H9 (cell line): Measurements from ENCODE around the gene SHISA9. TPM values are rescaled to one million over a fixed set of nuclear protein-coding genes. Genes with fewer than 3 reads are reported as not detected.

Source experiments
- DNase-seq: peaks from one replicate; pipeline ENCODE4 v3.0.0-alpha.2; 2017
- H2AFZ ChIP-seq: one replicate; pipeline ENCODE4 v1.6.1; 2013; ENCODE audit warnings: mild to moderate bottlenecking, low read length, control low read depth, moderate library complexity
- H2AK5ac ChIP-seq: 2 replicates; pipeline ENCODE4 v1.6.1; 2013; ENCODE audit warnings: low read length, control low read depth, mixed read lengths; ENCODE audit not compliant: insufficient read length
- H2BK120ac ChIP-seq: one replicate; pipeline ENCODE4 v1.6.1; 2013; ENCODE audit warnings: low read depth, mild to moderate bottlenecking, low read length, control low read depth, inconsistent platforms; ENCODE audit not compliant: poor library complexity, severe bottlenecking
- H2BK12ac ChIP-seq: 2 replicates; pipeline ENCODE4 v1.6.1; 2013; ENCODE audit warnings: low read length, control low read depth, mixed read lengths, low read depth; ENCODE audit not compliant: insufficient read length
- H2BK15ac ChIP-seq: 2 replicates; pipeline ENCODE4 v1.6.1; 2013; ENCODE audit warnings: low read depth, low read length, control low read depth
- H2BK20ac ChIP-seq: one replicate; pipeline ENCODE4 v1.6.1; 2013; ENCODE audit warnings: low read depth, mild to moderate bottlenecking, low read length, control low read depth, inconsistent platforms; ENCODE audit not compliant: poor library complexity, severe bottlenecking
- H2BK5ac ChIP-seq: 2 replicates; pipeline ENCODE4 v1.6.1; 2013; ENCODE audit warnings: low read length, control low read depth, mixed read lengths; ENCODE audit not compliant: insufficient read length
- H3K14ac ChIP-seq: 2 replicates; pipeline ENCODE4 v1.6.1; 2013; ENCODE audit warnings: low read length, control low read depth; ENCODE audit not compliant: insufficient read depth
- H3K18ac ChIP-seq: 2 replicates; pipeline ENCODE4 v1.6.1; 2013; ENCODE audit warnings: low read depth, mild to moderate bottlenecking, mixed read lengths, low read length, control low read depth; ENCODE audit not compliant: insufficient read length
- H3K23ac ChIP-seq: 2 replicates; pipeline ENCODE4 v1.6.1; 2013; ENCODE audit warnings: low read length, control low read depth, mixed read lengths, low read depth; ENCODE audit not compliant: insufficient read length
- H3K23me2 ChIP-seq: 2 replicates; pipeline ENCODE4 v1.6.1; 2013; ENCODE audit warnings: low read depth, mild to moderate bottlenecking, mixed read lengths, low read length, control low read depth; ENCODE audit not compliant: insufficient read length, poor library complexity, severe bottlenecking
- H3K27ac ChIP-seq: 2 replicates; pipeline ENCODE4 v1.5.1; 2013; ENCODE audit warnings: low read length, control low read depth, mixed read lengths, low read depth; ENCODE audit not compliant: insufficient read length
- H3K27me3 ChIP-seq: 2 replicates; pipeline ENCODE4 v1.6.1; 2013; ENCODE audit warnings: low read length, control low read depth, inconsistent platforms; ENCODE audit not compliant: insufficient read depth
- H3K4ac ChIP-seq: 2 replicates; pipeline ENCODE4 v1.6.1; 2013; ENCODE audit warnings: low read depth, mild to moderate bottlenecking, control low read depth, inconsistent platforms, low read length, moderate library complexity
- H3K4me1 ChIP-seq: 2 replicates; pipeline ENCODE4 v1.6.1; 2013; ENCODE audit warnings: low read length, control low read depth, inconsistent platforms; ENCODE audit not compliant: insufficient read depth
- H3K4me2 ChIP-seq: 2 replicates; pipeline ENCODE4 v1.6.1; 2013; ENCODE audit warnings: low read length, control low read depth, mixed read lengths; ENCODE audit not compliant: insufficient read length, insufficient read depth
- H3K56ac ChIP-seq: 2 replicates; pipeline ENCODE4 v1.6.1; 2013; ENCODE audit warnings: low read depth, mild to moderate bottlenecking, mixed read lengths, low read length, control low read depth; ENCODE audit not compliant: insufficient read length
- H3K79me1 ChIP-seq: 2 replicates; pipeline ENCODE4 v1.6.1; 2013; ENCODE audit warnings: low read depth, mild to moderate bottlenecking, moderate library complexity, low read length, control low read depth, inconsistent platforms; ENCODE audit not compliant: insufficient read depth, poor library complexity, severe bottlenecking
- H3K79me2 ChIP-seq: 2 replicates; pipeline ENCODE4 v1.6.1; 2013; ENCODE audit warnings: low read length, control low read depth, inconsistent platforms; ENCODE audit not compliant: insufficient read depth
- H3K9ac ChIP-seq: 2 replicates; pipeline ENCODE4 v1.6.1; 2013; ENCODE audit warnings: low read length, control low read depth, mixed read lengths; ENCODE audit not compliant: insufficient read length; ENCODE audit errors: extremely low read depth
- H3K9me3 ChIP-seq: one replicate; pipeline ENCODE4 v1.6.1; 2013; ENCODE audit warnings: low read depth, low read length, inconsistent platforms; ENCODE audit not compliant: control insufficient read depth
- H3T11ph ChIP-seq: one replicate; pipeline ENCODE4 v1.6.1; 2013; ENCODE audit warnings: mild to moderate bottlenecking, low read length, control low read depth, inconsistent platforms
- H4K20me1 ChIP-seq: one replicate; pipeline ENCODE4 v1.6.1; 2013; ENCODE audit not compliant: control insufficient read depth, insufficient read length, insufficient read depth
- H4K5ac ChIP-seq: 2 replicates; pipeline ENCODE4 v1.6.1; 2013; ENCODE audit warnings: low read depth, mild to moderate bottlenecking, mixed read lengths, low read length, control low read depth; ENCODE audit not compliant: insufficient read length
- H4K8ac ChIP-seq: replicated peaks from 2 replicates; pipeline ENCODE4 v1.6.1; 2013; ENCODE audit warnings: low read length, control low read depth, mixed read lengths, low read depth; ENCODE audit not compliant: insufficient read length
- H4K91ac ChIP-seq: 2 replicates; pipeline ENCODE4 v1.6.1; 2013; ENCODE audit warnings: low read depth, mild to moderate bottlenecking, moderate library complexity, mixed read lengths, low read length, control low read depth; ENCODE audit not compliant: insufficient read length
- H3K27ac Mint-ChIP-seq, 3 experiments: 2 replicates in 2 of 3; 3 replicates in 1 of 3; pipeline ENCODE4 v1.8.0; 2020 to 2021; ENCODE audit warnings: mixed read lengths in 3 of 3, mild to moderate bottlenecking in 1 of 3, moderate library complexity in 1 of 3
- H3K27me3 Mint-ChIP-seq: 2 replicates; pipeline ENCODE4 v1.8.0; 2021; ENCODE audit warnings: low read depth, mild to moderate bottlenecking, moderate library complexity, mixed read lengths
- H3K36me3 Mint-ChIP-seq, 3 experiments: 2 replicates in 2 of 3; 3 replicates in 1 of 3; pipeline ENCODE4 v1.8.0; 2020 to 2021; ENCODE audit warnings: low read depth in 3 of 3, mixed read lengths in 3 of 3; ENCODE audit not compliant: insufficient read depth in 1 of 3
- H3K4me1 Mint-ChIP-seq, 2 experiments: 2 replicates each; pipeline ENCODE4 v1.8.0; 2020; ENCODE audit warnings: mixed read lengths in 2 of 2
- H3K4me3 Mint-ChIP-seq, 2 experiments: 2 replicates in 1 of 2; 3 replicates in 1 of 2; pipeline ENCODE4 v1.8.0; 2020 to 2021; ENCODE audit warnings: mild to moderate bottlenecking in 2 of 2, mixed read lengths in 2 of 2, moderate library complexity in 1 of 2
- H3K9me3 Mint-ChIP-seq, 2 experiments: 2 replicates in 1 of 2; 3 replicates in 1 of 2; pipeline ENCODE4 v1.8.0; 2020; ENCODE audit warnings: mild to moderate bottlenecking in 2 of 2, mixed read lengths in 2 of 2, moderate library complexity in 1 of 2
- WGBS: extraction: QIAGEN DNeasy Blood & Tissue Kit; methylation state at CpG from one replicate; pipeline ENCODE4 v1.1.7; 2013; ENCODE audit warnings: missing lambda C conversion rate, low lambda C conversion rate, mixed read lengths; ENCODE audit not compliant: insufficient read length; ENCODE audit errors: extremely low coverage; 5-methylcytosine and 5-hydroxymethylcytosine counted together
- total RNA-seq: library from RNA; stranded (reverse); gene quantifications from 2 replicates; pipeline ENCODE4 v1.2.1, GENCODE V29; 2021
- TF ChIP-seq, protein P1 (sequence below): fragments of 200-600 bp; sonication (generic); conservative IDR thresholded peaks from 3 replicates; pipeline ENCODE4 v1.8.0; 2021; ENCODE audit warnings: antibody characterized with exemption, mild to moderate bottlenecking

SHISA9 gene
- total RNA-seq, 1 experiment from 2014 or later = 7.0 TPM

DNA sequence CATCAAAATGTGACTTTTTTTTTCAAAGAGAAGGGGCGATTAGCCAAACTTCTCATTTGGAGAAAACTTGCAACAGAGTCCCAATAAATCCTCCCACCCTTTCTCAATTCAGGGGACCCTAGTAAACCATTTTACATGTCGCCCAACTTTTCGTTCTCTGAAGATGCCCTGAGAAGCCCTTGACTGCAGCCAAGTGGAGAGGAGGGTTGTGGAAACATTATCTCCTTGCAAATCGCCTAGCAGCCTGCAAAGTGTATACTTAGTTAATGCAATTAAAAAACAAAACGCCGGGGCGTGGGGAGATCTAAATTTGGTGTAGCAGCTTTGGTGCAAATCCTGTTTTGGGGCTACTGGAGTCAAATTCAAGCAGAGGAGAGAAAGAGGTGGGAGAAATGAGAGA, 1.2 kb upstream of the SHISA9 start:
- Mint-ChIP-seq H3K4me3 (peak overlapping the region; percentile 71 to 89), H3K36me3 (no peaks in the 10 kb centered on the region; a peak in 1 of 7 replicates), H3K4me1 (peaks cover 36 to 40% of the 10 kb centered on the region in 2 experiments), H3K27ac (no peak overlapping the region; a peak in 1 of 7 replicates), H3K27me3 (peaks cover 59% of the 10 kb centered on the region), H3K9me3 (no peaks in the 10 kb centered on the region; a peak in 3 of 5 replicates)
- no peaks in the 10 kb centered on the region for H3K9me3 ChIP-seq
- H4K8ac ChIP-seq = no peak overlapping the region
- no peak overlapping the region for H2BK20ac ChIP-seq
- WGBS = no CpG with 5 or more reads among the region's 7 CpGs
- H3K27ac ChIP-seq = no peak overlapping the region
- H3K56ac ChIP-seq = no peak overlapping the region
- no peak for DNase-seq
- H2BK5ac ChIP-seq = no peak overlapping the region
- peaks cover 2% of the 10 kb centered on the region; the same call in 1 of the 2 replicates for H3K27me3 ChIP-seq
- H3K4ac ChIP-seq = no peak overlapping the region
- no peak overlapping the region for H3K18ac ChIP-seq
- H4K91ac ChIP-seq = no peak overlapping the region
- H3K14ac ChIP-seq = no peak overlapping the region
- no peak overlapping the region for H4K5ac ChIP-seq
- H3K9ac ChIP-seq = peak overlapping the region; percentile 33
- H3K23me2 ChIP-seq = peaks cover 34% of the 10 kb centered on the region
- no peaks in the 10 kb centered on the region for H3K79me1 ChIP-seq
- H3T11ph ChIP-seq = no peak overlapping the region
- H3K23ac ChIP-seq = no peak overlapping the region
- peaks cover 8% of the 10 kb centered on the region; the same call in 1 of the 2 replicates for H3K4me1 ChIP-seq
- no peak overlapping the region for H2AK5ac ChIP-seq
- H3K4me2 ChIP-seq = peak overlapping the region; percentile 92
- no peaks in the 10 kb centered on the region for H4K20me1 ChIP-seq
- TF ChIP-seq, protein P1, sequence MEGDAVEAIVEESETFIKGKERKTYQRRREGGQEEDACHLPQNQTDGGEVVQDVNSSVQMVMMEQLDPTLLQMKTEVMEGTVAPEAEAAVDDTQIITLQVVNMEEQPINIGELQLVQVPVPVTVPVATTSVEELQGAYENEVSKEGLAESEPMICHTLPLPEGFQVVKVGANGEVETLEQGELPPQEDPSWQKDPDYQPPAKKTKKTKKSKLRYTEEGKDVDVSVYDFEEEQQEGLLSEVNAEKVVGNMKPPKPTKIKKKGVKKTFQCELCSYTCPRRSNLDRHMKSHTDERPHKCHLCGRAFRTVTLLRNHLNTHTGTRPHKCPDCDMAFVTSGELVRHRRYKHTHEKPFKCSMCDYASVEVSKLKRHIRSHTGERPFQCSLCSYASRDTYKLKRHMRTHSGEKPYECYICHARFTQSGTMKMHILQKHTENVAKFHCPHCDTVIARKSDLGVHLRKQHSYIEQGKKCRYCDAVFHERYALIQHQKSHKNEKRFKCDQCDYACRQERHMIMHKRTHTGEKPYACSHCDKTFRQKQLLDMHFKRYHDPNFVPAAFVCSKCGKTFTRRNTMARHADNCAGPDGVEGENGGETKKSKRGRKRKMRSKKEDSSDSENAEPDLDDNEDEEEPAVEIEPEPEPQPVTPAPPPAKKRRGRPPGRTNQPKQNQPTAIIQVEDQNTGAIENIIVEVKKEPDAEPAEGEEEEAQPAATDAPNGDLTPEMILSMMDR = no peak
- H3K79me2 ChIP-seq = peaks cover 11% of the 10 kb centered on the region; the same call in 1 of the 2 replicates
- H2BK120ac ChIP-seq = no peak overlapping the region
- no peak overlapping the region for H2BK12ac ChIP-seq
- no peak overlapping the region for H2BK15ac ChIP-seq
- H2AFZ ChIP-seq = no peak overlapping the region
